GM19351 (cell line): ENCODE results near the gene GEMIN7.
"Not testable (repeated sequence)": the region's sequence is repeated elsewhere in the genome, so short reads cannot be mapped to it uniquely, and the experiment has no call there.

Experiments used
- ATAC-seq: cut with Tn5 transposase; IDR thresholded peaks from one replicate; pipeline ENCODE4 v1.9.1; 2021; ENCODE audit warnings: mild to moderate bottlenecking, moderate library complexity; ENCODE audit not compliant: unreplicated experiment

The GEMIN7 gene

GRCh38 chr19:45102481-45102880 lies 23.4 kb downstream of the GEMIN7 start:
- ATAC-seq, result no peak

GRCh38 chr19:45103156-45103507 lies 24.1 kb downstream of the GEMIN7 start:
- ATAC-seq, result peak; percentile 44

- ATAC-seq, result peak; percentile 13
Observed at GRCh38 chr19:45103508-45104319, 24.7 kb downstream of the GEMIN7 start.

GRCh38 chr19:45104658-45105349 lies 25.7 kb downstream of the GEMIN7 start:
- no peak for ATAC-seq

- not testable (repeated sequence) for ATAC-seq
Observed at GRCh38 chr19:45106363-45106762, 27.3 kb downstream of the GEMIN7 start.

- ATAC-seq, result no peak
Observed at GRCh38 chr19:45107621-45108150, 28.6 kb downstream of the GEMIN7 start.

GRCh38 chr19:45110851-45111266 lies 31.8 kb downstream of the GEMIN7 start:
- ATAC-seq, result no peak

GRCh38 chr19:45112111-45112827 lies 33.2 kb downstream of the GEMIN7 start:
- ATAC-seq, result no peak

- no peak for ATAC-seq
Observed at GRCh38 chr19:45113628-45114027, 34.6 kb downstream of the GEMIN7 start.

- no peak for ATAC-seq
Observed at GRCh38 chr19:45114116-45114515, 35.1 kb downstream of the GEMIN7 start.

- ATAC-seq, result no peak
Observed at GRCh38 chr19:45115809-45116615, 37.0 kb downstream of the GEMIN7 start.

GRCh38 chr19:45117167-45117594 lies 38.1 kb downstream of the GEMIN7 start:
- no peak for ATAC-seq

GRCh38 chr19:45117671-45118070 lies 38.6 kb downstream of the GEMIN7 start:
- ATAC-seq, result no peak

- ATAC-seq, result no peak
Observed at GRCh38 chr19:45118106-45118505, 39.0 kb downstream of the GEMIN7 start.

GRCh38 chr19:45118591-45119355 lies 39.7 kb downstream of the GEMIN7 start:
- ATAC-seq, result not testable (repeated sequence)

- no peak for ATAC-seq
Observed at GRCh38 chr19:45119582-45119981, 40.5 kb downstream of the GEMIN7 start.

- ATAC-seq, result no peak
Observed at GRCh38 chr19:45121827-45122345, 42.8 kb downstream of the GEMIN7 start.

GRCh38 chr19:45122832-45123231 lies 43.8 kb downstream of the GEMIN7 start:
- ATAC-seq, result no peak

- no peak for ATAC-seq
Observed at GRCh38 chr19:45123440-45123850, 44.4 kb downstream of the GEMIN7 start.

- no peak for ATAC-seq
Observed at GRCh38 chr19:45124021-45124420, 45.0 kb downstream of the GEMIN7 start.
